OCI-LY7 (cell line): ENCODE data around the gene LYZL2. TPM values are rescaled to one million over a fixed set of nuclear protein-coding genes. Genes with fewer than 3 reads are reported as not detected.

Source experiments
- BruUV-seq: library from RNA; stranded (reverse); fragments of 400-500 nt; replicated peaks from 2 replicates; lab custom pipeline; 2021; lab: Mats Ljungman, UMichigan
- CTCF ChIA-PET: fragments of 300-600 bp; sonication (Branson Sonifier 250); formaldehyde crosslinking; loops from one replicate; lab custom pipeline; 2022; ENCODE audit warnings: antibody characterized with exemption; ENCODE audit not compliant: unreplicated experiment; lab: Charles Lee
- POLR2A ChIA-PET: fragments of 300-600 bp; sonication (Branson Sonifier 250); formaldehyde crosslinking; loops from one replicate; lab custom pipeline; 2022; ENCODE audit warnings: antibody characterized with exemption; lab: Charles Lee
- DNase-seq: peaks from one replicate; pipeline ENCODE4 v3.0.0-alpha.2; 2015; ENCODE audit warnings: low spot score
- H2AFZ ChIP-seq: fragments of 200-600 bp; sonication (generic), shearing (Covaris generic); 2 replicates; pipeline ENCODE4 v1.6.1; 2014; ENCODE audit warnings: mild to moderate bottlenecking, antibody characterized with exemption, low read length, moderate library complexity
- H3K27ac ChIP-seq: fragments of 200-600 bp; sonication (generic); 2 replicates; pipeline ENCODE4 v1.5.1; 2014; ENCODE audit warnings: mixed run types, low read depth, mild to moderate bottlenecking, moderate library complexity, low read length, inconsistent platforms; ENCODE audit not compliant: poor library complexity, severe bottlenecking
- H3K36me3 ChIP-seq: fragments of 200-600 bp; sonication (generic); 2 replicates; pipeline ENCODE4 v1.6.1; 2014; ENCODE audit warnings: mild to moderate bottlenecking, antibody characterized with exemption, low read length, moderate library complexity, mixed read lengths; ENCODE audit not compliant: insufficient read depth
- H3K4me1 ChIP-seq: fragments of 200-600 bp; sonication (generic); 2 replicates; pipeline ENCODE4 v1.5.1; 2014; ENCODE audit warnings: mild to moderate bottlenecking, low read length; ENCODE audit not compliant: insufficient read depth, poor library complexity, severe bottlenecking
- H3K4me2 ChIP-seq: fragments of 200-600 bp; sonication (generic); 2 replicates; pipeline ENCODE4 v1.6.1; 2014; ENCODE audit warnings: mild to moderate bottlenecking, low read length
- H3K4me3 ChIP-seq: fragments of 200-600 bp; sonication (generic); 2 replicates; pipeline ENCODE4 v1.5.1; 2014; ENCODE audit warnings: mild to moderate bottlenecking, low read depth, low read length; ENCODE audit not compliant: poor library complexity, severe bottlenecking
- H3K79me2 ChIP-seq: fragments of 200-600 bp; sonication (generic); 2 replicates; pipeline ENCODE4 v1.6.1; 2016; ENCODE audit warnings: low read depth, mild to moderate bottlenecking, low read length, moderate library complexity, mixed read lengths; ENCODE audit not compliant: insufficient read depth
- H3K9me2 ChIP-seq: fragments of 200-600 bp; sonication (generic); 2 replicates; pipeline ENCODE4 v1.6.1; 2016; ENCODE audit warnings: mild to moderate bottlenecking, low read length, mixed read lengths; ENCODE audit not compliant: insufficient read depth
- H3K9me3 ChIP-seq: fragments of 200-600 bp; sonication (generic); 2 replicates; pipeline ENCODE4 v1.6.1; 2014; ENCODE audit warnings: mild to moderate bottlenecking, mixed run types, low read length, mixed read lengths
- H4K20me1 ChIP-seq: fragments of 200-600 bp; sonication (generic); 2 replicates; pipeline ENCODE4 v1.6.1; 2014; ENCODE audit warnings: mild to moderate bottlenecking, antibody characterized with exemption, low read length, moderate library complexity, mixed read lengths; ENCODE audit not compliant: insufficient read depth
- EZH2phosphoT487 ChIP-seq: fragments of 200-600 bp; sonication (generic); IDR thresholded peaks from 2 replicates; pipeline ENCODE4 v1.6.1; 2018; ENCODE audit warnings: low read depth, borderline replicate concordance, mild to moderate bottlenecking, mixed run types, antibody characterized with exemption, low read length, moderate library complexity, mixed read lengths
- intact Hi-C: fragments of 100-400 bp; cut with micrococcal nuclease; formaldehyde crosslinking; loops from one replicate; pipeline ENCODE4 v1.10.0; 2022; ENCODE audit not compliant: unreplicated experiment
- total RNA-seq, 2 experiments: library from RNA; depleted of rRNA in 1 of 2; stranded (reverse); fragments of >200 nt in 1 of 2; shearing (Covaris generic) in 1 of 2; gene quantifications; 2 replicates each; pipeline ENCODE4 v1.2.3, GENCODE V29; 2014 to 2022
- TF ChIP-seq, protein P1 (sequence below): fragments of 200-600 bp; sonication (generic); conservative IDR thresholded peaks from 2 replicates; pipeline ENCODE4 v1.5.1; 2014; ENCODE audit warnings: mild to moderate bottlenecking, antibody characterized with exemption, low read length, moderate library complexity, mixed read lengths

LYZL2 gene
- total RNA-seq, 2 experiments from 2014 or later = not detected

DNA sequence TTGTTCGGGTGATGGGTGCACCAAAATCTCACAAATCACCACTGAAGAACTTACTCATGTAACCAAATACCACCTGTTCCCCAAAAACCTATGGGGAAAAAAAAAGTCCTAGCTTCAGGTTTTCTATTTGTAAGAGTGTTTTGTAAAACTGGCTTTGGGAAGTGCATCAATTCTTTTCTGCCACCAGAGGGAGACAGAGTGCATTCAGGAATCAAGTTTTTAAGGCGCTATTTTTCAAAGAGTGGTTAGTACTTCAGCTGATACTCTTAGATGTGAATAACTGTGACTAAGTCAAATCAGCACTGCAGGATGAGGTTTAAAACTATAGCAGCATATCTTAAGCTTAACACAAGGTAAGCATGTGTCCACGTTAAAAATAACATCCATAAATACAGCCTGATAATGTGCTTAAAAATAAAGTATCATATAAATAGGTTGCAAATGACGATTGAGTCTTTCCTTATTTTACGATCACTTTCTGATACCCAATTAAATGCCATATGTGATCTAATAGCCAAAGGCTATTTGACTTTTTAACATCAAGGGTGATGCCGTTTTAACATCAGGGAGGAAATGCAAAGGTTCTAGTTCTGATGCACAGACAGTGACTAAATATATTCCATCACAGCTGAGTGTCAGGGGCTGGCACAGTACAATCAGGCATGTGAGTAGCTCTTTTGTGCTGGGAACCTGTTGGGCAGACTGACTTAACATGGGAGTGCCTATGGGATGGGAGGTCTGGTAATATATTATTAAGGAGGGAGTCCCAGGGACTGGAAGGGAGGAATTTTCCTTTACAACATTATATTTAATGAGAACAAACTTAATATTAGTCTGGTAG lies 10.6 kb upstream of the LYZL2 start:
- Histone ChIP-seq H3K9me2 (no peaks in the 10 kb centered on the region), H3K79me2 (no peaks in the 10 kb centered on the region), H4K20me1 (no peaks in the 10 kb centered on the region), H3K36me3 (no peaks in the 10 kb centered on the region), H3K9me3 (no peaks in the 10 kb centered on the region), H3K27ac (no peak overlapping the region), H2AFZ (no peak overlapping the region), H3K4me3 (no peak overlapping the region), H3K4me1 (no peaks in the 10 kb centered on the region), H3K4me2 (no peak overlapping the region)
- CTCF ChIA-PET = no interaction called here
- intact Hi-C loops = no loop called here
- peak; percentile 59 for DNase-seq
- BruUV-seq = no TSS peak
- TF ChIP-seq, protein P1, sequence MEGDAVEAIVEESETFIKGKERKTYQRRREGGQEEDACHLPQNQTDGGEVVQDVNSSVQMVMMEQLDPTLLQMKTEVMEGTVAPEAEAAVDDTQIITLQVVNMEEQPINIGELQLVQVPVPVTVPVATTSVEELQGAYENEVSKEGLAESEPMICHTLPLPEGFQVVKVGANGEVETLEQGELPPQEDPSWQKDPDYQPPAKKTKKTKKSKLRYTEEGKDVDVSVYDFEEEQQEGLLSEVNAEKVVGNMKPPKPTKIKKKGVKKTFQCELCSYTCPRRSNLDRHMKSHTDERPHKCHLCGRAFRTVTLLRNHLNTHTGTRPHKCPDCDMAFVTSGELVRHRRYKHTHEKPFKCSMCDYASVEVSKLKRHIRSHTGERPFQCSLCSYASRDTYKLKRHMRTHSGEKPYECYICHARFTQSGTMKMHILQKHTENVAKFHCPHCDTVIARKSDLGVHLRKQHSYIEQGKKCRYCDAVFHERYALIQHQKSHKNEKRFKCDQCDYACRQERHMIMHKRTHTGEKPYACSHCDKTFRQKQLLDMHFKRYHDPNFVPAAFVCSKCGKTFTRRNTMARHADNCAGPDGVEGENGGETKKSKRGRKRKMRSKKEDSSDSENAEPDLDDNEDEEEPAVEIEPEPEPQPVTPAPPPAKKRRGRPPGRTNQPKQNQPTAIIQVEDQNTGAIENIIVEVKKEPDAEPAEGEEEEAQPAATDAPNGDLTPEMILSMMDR = peak; percentile 92
- no peak for TF ChIP-seq EZH2phosphoT487
- POLR2A ChIA-PET = interaction anchor here (0.9 kb wide), 1 partner anchor 49 kb away, joined by 3 read pairs; no protein-coding TSS in a partner anchor

DNA sequence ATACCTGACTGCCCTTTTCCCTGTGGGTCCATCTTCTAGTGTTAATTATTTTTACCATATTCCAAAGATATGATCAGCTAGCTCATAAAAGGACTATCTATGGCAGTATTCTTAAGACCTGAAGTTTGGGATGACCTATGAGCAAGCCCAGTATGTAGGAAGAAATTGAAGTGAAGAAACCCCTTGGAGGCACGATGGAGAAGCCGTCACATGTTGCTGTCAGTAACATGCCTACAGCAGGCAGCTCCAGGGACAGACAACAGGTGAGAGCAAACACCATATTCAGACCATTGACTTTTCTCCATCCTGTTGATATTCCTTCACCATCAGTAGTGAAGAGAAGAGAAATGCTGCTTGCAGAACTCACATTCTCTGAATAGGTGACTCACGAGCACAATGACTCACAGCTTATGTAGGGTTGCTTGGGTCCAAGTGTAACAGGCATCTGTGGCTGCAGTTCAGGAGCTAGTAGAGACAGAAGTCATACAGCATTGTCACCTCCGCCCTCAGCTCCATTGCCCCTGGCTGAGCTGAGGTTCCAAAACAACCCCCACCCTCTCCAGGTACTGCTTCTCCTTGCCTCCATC lies 8.4 kb upstream of the LYZL2 start:
- CTCF ChIA-PET = no interaction called here
- no peaks in the 10 kb centered on the region for H3K9me3 ChIP-seq
- no peaks in the 10 kb centered on the region for H3K79me2 ChIP-seq
- no TSS peak for BruUV-seq
- no peaks in the 10 kb centered on the region for H3K36me3 ChIP-seq
- no peaks in the 10 kb centered on the region for H3K9me2 ChIP-seq
- intact Hi-C loops = no loop called here
- no peak overlapping the region for H3K27ac ChIP-seq
- no peak for DNase-seq
- no peak overlapping the region for H3K4me2 ChIP-seq
- no peaks in the 10 kb centered on the region for H4K20me1 ChIP-seq
- no peak overlapping the region for H2AFZ ChIP-seq
- H3K4me1 ChIP-seq = no peaks in the 10 kb centered on the region
- POLR2A ChIA-PET = interaction anchor here (0.5 to 0.8 kb wide), 3 partner anchors 171 to 256 kb away, joined by 3 to 4 read pairs (median 3); no protein-coding TSS in a partner anchor
- TF ChIP-seq, protein P1 = no peak
- no peak for TF ChIP-seq EZH2phosphoT487
- no peak overlapping the region for H3K4me3 ChIP-seq

DNA sequence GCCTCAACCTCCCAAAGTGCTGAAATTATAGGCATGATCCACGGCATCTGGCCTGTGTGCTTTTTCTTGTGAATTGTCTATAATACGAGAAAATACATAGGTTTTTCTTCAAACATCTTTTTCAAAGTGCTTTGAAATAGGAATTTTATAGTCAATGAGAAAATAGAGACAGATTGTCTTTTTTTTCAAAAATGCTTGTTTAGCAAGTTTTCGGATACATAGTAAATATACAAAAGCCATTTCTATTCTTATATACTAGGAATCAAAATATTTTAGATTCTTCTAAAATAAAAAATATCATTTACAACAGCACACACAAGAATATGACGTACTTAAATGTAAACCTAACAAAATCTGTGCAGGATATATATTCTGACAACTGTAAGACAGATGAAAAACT lies 1.6 kb upstream of the LYZL2 start:
- Histone ChIP-seq H3K4me3 (no peak overlapping the region), H3K4me1 (no peaks in the 10 kb centered on the region), H2AFZ (no peak overlapping the region), H3K36me3 (no peaks in the 10 kb centered on the region), H3K27ac (no peak overlapping the region), H3K79me2 (no peaks in the 10 kb centered on the region), H3K9me3 (no peaks in the 10 kb centered on the region), H3K9me2 (no peaks in the 10 kb centered on the region), H3K4me2 (no peak overlapping the region), H4K20me1 (no peaks in the 10 kb centered on the region)
- ChIA-PET POLR2A (interaction anchor here (0.6 kb wide), 2 partner anchors 12 to 1893 kb away, joined by 3 to 6 read pairs; no protein-coding TSS in a partner anchor), CTCF (no interaction called here)
- BruUV-seq = no TSS peak
- TF ChIP-seq, protein P1 = no peak
- no peak for TF ChIP-seq EZH2phosphoT487
- intact Hi-C loops = no loop called here
- no peak for DNase-seq
